Left lobe of liver (tissue), 2 donors: ENCODE data around the gene CCP110. TPM values are rescaled to one million over a fixed set of nuclear protein-coding genes. Genes with fewer than 3 reads are reported as not detected.
A peak's percentile ranks its signal among the peaks of the same experiment; 100 is the strongest.
"Not testable (repeated sequence)": the region's sequence is repeated elsewhere in the genome, so short reads cannot be mapped to it uniquely, and the experiment has no call there.

Experiments used
- ATAC-seq: fragments of 200-7000 bp; cut with Tn5 transposase; one replicate; pipeline ENCODE4 v1.9.1; 2020; ENCODE audit warnings: mild to moderate bottlenecking, moderate library complexity
- DNase-seq: peaks from one replicate; pipeline ENCODE4 v3.0.0-alpha.2; 2020; ENCODE audit warnings: low spot score
- total RNA-seq: library from RNA; stranded (reverse); gene quantifications from one replicate; pipeline ENCODE4 v1.2.1, GENCODE V29; 2021
- donor health status: DM: no; HTN: no; CAD: no; lungs with moderate emphysema.
- donor health status: DM: no; HTN: yes; CAD: no.

Gene CCP110
- total RNA-seq, 1 donor from 2014 or later = 2.7 TPM

- ATAC-seq (no peak), DNase-seq (no peak)
These were observed 11.4 kb upstream of the CCP110 start for GRCh38 chr16:19512297-19512696.

GRCh38 chr16:19513377-19514053 lies 10.2 kb upstream of the CCP110 start:
- ATAC-seq (peak; percentile 78), DNase-seq (no peak)

- no peak for DNase-seq
- ATAC-seq = no peak
These were observed 8.0 kb upstream of the CCP110 start for GRCh38 chr16:19515757-19516156.

GRCh38 chr16:19517424-19518089 lies 6.2 kb upstream of the CCP110 start:
- DNase-seq = no peak
- no peak for ATAC-seq

GRCh38 chr16:19518388-19518787 lies 5.4 kb upstream of the CCP110 start:
- DNase-seq = no peak
- no peak for ATAC-seq

- ATAC-seq (no peak), DNase-seq (no peak)
These were observed 2.8 kb upstream of the CCP110 start for GRCh38 chr16:19520861-19521331.

- ATAC-seq (peak; percentile 91), DNase-seq (peak; percentile 95)
These were observed 2.0 kb upstream of the CCP110 start, which contains the start of gene GDE1 for GRCh38 chr16:19521471-19522396. GDE1 (minus strand) TSS chr16:19522098; CDS start chr16:19521964, 134 bp downstream.

- ATAC-seq (no peak), DNase-seq (no peak)
These were observed 1.4 kb upstream of the CCP110 start for GRCh38 chr16:19522397-19522732.

- ATAC-seq (no peak), DNase-seq (no peak)
These were observed 982 bp upstream of the CCP110 start for GRCh38 chr16:19522760-19523159.

GRCh38 chr16:19523184-19523558 lies 571 bp upstream of the CCP110 start:
- DNase-seq (no peak), ATAC-seq (no peak)

GRCh38 chr16:19524356-19524615 lies 544 bp downstream of the CCP110 start:
- DNase-seq (no peak), ATAC-seq (no peak)

GRCh38 chr16:19524616-19525384 lies 1.1 kb downstream of the CCP110 start:
- DNase-seq (no peak), ATAC-seq (no peak)

- no peak for DNase-seq
These were observed 1.6 kb downstream of the CCP110 start for GRCh38 chr16:19525385-19525723.

GRCh38 chr16:19527161-19527560 lies 3.4 kb downstream of the CCP110 start:
- ATAC-seq (no peak), DNase-seq (no peak)

More at GRCh38 chr16:19525385-19525723, 1.6 kb downstream of the CCP110 start:
- ATAC-seq = no peak

GRCh38 chr16:19528666-19529065 lies 4.9 kb downstream of the CCP110 start:
- ATAC-seq = no peak
- no peak for DNase-seq

GRCh38 chr16:19532601-19533000 lies 8.9 kb downstream of the CCP110 start:
- ATAC-seq (no peak), DNase-seq (no peak)

GRCh38 chr16:19540241-19540970 lies 16.7 kb downstream of the CCP110 start:
- DNase-seq (no peak), ATAC-seq (no peak)

- peak; percentile 86 for ATAC-seq
- DNase-seq = peak; percentile 54
These were observed 18.5 kb downstream of the CCP110 start for GRCh38 chr16:19542138-19542821.

- not testable (repeated sequence) for ATAC-seq, DNase-seq
These were observed 19.7 kb downstream of the CCP110 start for GRCh38 chr16:19543278-19543996.
